ENCODE results near the gene PSME3IP1.

DNA sequence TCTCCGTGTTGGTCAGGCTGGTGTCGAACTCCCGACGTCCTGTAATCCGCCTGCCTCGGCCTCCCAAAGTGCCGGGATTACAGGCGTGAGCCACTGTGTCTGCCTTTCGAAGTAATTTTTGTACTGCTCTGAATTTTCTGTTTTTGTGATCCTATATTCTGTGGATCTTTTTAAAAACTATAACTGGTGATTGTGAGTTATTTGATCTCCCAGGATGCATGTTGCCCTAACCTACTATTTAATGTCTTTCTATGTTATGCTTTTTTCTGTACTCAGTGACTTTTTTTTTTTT, 2.8 kb upstream of the PSME3IP1 start:
- TF ChIP-seq, protein P1, sequence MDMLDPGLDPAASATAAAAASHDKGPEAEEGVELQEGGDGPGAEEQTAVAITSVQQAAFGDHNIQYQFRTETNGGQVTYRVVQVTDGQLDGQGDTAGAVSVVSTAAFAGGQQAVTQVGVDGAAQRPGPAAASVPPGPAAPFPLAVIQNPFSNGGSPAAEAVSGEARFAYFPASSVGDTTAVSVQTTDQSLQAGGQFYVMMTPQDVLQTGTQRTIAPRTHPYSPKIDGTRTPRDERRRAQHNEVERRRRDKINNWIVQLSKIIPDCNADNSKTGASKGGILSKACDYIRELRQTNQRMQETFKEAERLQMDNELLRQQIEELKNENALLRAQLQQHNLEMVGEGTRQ (CRISPR knock-in tag; IDR thresholded peaks at IDR 0.05): no peak
- TF ChIP-seq, protein P2, sequence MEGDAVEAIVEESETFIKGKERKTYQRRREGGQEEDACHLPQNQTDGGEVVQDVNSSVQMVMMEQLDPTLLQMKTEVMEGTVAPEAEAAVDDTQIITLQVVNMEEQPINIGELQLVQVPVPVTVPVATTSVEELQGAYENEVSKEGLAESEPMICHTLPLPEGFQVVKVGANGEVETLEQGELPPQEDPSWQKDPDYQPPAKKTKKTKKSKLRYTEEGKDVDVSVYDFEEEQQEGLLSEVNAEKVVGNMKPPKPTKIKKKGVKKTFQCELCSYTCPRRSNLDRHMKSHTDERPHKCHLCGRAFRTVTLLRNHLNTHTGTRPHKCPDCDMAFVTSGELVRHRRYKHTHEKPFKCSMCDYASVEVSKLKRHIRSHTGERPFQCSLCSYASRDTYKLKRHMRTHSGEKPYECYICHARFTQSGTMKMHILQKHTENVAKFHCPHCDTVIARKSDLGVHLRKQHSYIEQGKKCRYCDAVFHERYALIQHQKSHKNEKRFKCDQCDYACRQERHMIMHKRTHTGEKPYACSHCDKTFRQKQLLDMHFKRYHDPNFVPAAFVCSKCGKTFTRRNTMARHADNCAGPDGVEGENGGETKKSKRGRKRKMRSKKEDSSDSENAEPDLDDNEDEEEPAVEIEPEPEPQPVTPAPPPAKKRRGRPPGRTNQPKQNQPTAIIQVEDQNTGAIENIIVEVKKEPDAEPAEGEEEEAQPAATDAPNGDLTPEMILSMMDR (IDR thresholded peaks at IDR 0.05): no peak
- TF ChIP-seq, protein P3, sequence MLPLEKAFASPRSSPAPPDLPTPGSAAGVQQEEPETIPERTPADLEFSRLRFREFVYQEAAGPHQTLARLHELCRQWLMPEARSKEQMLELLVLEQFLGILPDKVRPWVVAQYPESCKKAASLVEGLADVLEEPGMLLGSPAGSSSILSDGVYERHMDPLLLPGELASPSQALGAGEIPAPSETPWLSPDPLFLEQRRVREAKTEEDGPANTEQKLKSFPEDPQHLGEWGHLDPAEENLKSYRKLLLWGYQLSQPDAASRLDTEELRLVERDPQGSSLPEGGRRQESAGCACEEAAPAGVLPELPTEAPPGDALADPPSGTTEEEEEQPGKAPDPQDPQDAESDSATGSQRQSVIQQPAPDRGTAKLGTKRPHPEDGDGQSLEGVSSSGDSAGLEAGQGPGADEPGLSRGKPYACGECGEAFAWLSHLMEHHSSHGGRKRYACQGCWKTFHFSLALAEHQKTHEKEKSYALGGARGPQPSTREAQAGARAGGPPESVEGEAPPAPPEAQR (CRISPR knock-in tag; IDR thresholded peaks at IDR 0.05): no peak
- TF ChIP-seq, protein P4, sequence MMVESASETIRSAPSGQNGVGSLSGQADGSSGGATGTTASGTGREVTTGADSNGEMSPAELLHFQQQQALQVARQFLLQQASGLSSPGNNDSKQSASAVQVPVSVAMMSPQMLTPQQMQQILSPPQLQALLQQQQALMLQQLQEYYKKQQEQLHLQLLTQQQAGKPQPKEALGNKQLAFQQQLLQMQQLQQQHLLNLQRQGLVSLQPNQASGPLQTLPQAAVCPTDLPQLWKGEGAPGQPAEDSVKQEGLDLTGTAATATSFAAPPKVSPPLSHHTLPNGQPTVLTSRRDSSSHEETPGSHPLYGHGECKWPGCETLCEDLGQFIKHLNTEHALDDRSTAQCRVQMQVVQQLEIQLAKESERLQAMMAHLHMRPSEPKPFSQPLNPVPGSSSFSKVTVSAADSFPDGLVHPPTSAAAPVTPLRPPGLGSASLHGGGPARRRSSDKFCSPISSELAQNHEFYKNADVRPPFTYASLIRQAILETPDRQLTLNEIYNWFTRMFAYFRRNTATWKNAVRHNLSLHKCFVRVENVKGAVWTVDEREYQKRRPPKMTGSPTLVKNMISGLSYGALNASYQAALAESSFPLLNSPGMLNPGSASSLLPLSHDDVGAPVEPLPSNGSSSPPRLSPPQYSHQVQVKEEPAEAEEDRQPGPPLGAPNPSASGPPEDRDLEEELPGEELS (CRISPR knock-in tag; IDR thresholded peaks at IDR 0.05): no peak
